HUDEP-2 (cell line): Measurements from ENCODE around the gene STAT4.

Experiments used
- DNase-seq, 76 experiments: peaks; one replicate each; lab custom pipeline; 2025; ENCODE audit not compliant: unreplicated experiment in 76 of 76; lab: John Stamatoyannopoulos, UW

The STAT4 gene

GRCh38 chr2:191176305-191176704 lies 25.5 kb upstream of the STAT4 start:
- DNase-seq, result no peak

GRCh38 chr2:191174442-191174841 lies 23.6 kb upstream of the STAT4 start:
- DNase-seq, result no peak

- no peak for DNase-seq
These were observed 22.4 kb upstream of the STAT4 start for GRCh38 chr2:191173206-191173605.

- DNase-seq, result no peak
These were observed 21.0 kb upstream of the STAT4 start for GRCh38 chr2:191171708-191172355.

- DNase-seq, result no peak
These were observed 20.5 kb upstream of the STAT4 start for GRCh38 chr2:191171286-191171685.

GRCh38 chr2:191170773-191171172 lies 20.0 kb upstream of the STAT4 start:
- no peak for DNase-seq

GRCh38 chr2:191170301-191170636 lies 19.5 kb upstream of the STAT4 start:
- no peak for DNase-seq

- DNase-seq, result no peak
These were observed 18.9 kb upstream of the STAT4 start for GRCh38 chr2:191169456-191170300.

GRCh38 chr2:191167766-191168165 lies 17.0 kb upstream of the STAT4 start:
- no peak for DNase-seq

GRCh38 chr2:191166756-191167445 lies 16.1 kb upstream of the STAT4 start:
- DNase-seq, result no peak

- no peak for DNase-seq
These were observed 15.4 kb upstream of the STAT4 start for GRCh38 chr2:191166111-191166755.

GRCh38 chr2:191165176-191165643 lies 14.4 kb upstream of the STAT4 start:
- DNase-seq, result peak in 5 of 76 experiments; percentile 1 to 33 (median 4)

GRCh38 chr2:191158747-191159146 lies 8.0 kb upstream of the STAT4 start:
- no peak for DNase-seq

GRCh38 chr2:191158193-191158592 lies 7.4 kb upstream of the STAT4 start:
- DNase-seq, result no peak

GRCh38 chr2:191155608-191156071 lies 4.8 kb upstream of the STAT4 start:
- DNase-seq, result peak in 4 of 76 experiments; percentile 1 to 25 (median 5)

- DNase-seq, result no peak
These were observed 2.9 kb upstream of the STAT4 start for GRCh38 chr2:191153716-191154115.

GRCh38 chr2:191152482-191153240 lies 1.9 kb upstream of the STAT4 start:
- DNase-seq, result peak in 1 of 76 experiments; percentile 2

GRCh38 chr2:191151331-191151730 lies 537 bp upstream of the STAT4 start:
- no peak for DNase-seq

- DNase-seq, result no peak
These were observed 579 bp downstream of the STAT4 start for GRCh38 chr2:191150230-191150599.

- no peak for DNase-seq
These were observed 1.4 kb downstream of the STAT4 start for GRCh38 chr2:191149391-191149790.
